A673 (cell line): ENCODE results near the gene EDNRA.

Experiments
- EZH2 ChIP-seq: fragments of 200-600 bp; sonication (generic); IDR thresholded peaks from 2 replicates; pipeline ENCODE4 v1.6.1; 2017; ENCODE audit warnings: borderline replicate concordance, low read depth, mild to moderate bottlenecking, mixed read lengths, antibody characterized with exemption, low read length; ENCODE audit not compliant: poor library complexity, severe bottlenecking
- TF ChIP-seq, protein P1 (sequence below): fragments of 300-800, 200-600 bp; sonication (generic); conservative IDR thresholded peaks from 2 replicates; pipeline ENCODE4 v1.5.1; 2017; ENCODE audit warnings: low read depth, mild to moderate bottlenecking, antibody characterized with exemption, low read length, moderate library complexity, mixed read lengths

- TF ChIP-seq, protein P1, sequence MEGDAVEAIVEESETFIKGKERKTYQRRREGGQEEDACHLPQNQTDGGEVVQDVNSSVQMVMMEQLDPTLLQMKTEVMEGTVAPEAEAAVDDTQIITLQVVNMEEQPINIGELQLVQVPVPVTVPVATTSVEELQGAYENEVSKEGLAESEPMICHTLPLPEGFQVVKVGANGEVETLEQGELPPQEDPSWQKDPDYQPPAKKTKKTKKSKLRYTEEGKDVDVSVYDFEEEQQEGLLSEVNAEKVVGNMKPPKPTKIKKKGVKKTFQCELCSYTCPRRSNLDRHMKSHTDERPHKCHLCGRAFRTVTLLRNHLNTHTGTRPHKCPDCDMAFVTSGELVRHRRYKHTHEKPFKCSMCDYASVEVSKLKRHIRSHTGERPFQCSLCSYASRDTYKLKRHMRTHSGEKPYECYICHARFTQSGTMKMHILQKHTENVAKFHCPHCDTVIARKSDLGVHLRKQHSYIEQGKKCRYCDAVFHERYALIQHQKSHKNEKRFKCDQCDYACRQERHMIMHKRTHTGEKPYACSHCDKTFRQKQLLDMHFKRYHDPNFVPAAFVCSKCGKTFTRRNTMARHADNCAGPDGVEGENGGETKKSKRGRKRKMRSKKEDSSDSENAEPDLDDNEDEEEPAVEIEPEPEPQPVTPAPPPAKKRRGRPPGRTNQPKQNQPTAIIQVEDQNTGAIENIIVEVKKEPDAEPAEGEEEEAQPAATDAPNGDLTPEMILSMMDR: no peak
- TF ChIP-seq EZH2: no peak
Measured at GRCh38 chr4:147532896-147533295, 52.0 kb downstream of the EDNRA start.
